GM13977 (cell line): ENCODE measurements around the gene WLS.
"Not testable (repeated sequence)": the region's sequence is repeated elsewhere in the genome, so short reads cannot be mapped to it uniquely, and the experiment has no call there.

Source experiments
- DNase-seq: peaks from one replicate; pipeline ENCODE4 v3.0.0; 2012; ENCODE audit warnings: low spot score
- CTCF ChIP-seq: IDR thresholded peaks from 2 replicates; pipeline ENCODE4 v1.5.1; 2012; ENCODE audit warnings: mild to moderate bottlenecking, control low read depth; ENCODE audit not compliant: insufficient read depth; ENCODE audit errors: extremely low read depth, missing control alignments
- in situ Hi-C: fragments of 300-500 bp; cut with MboI; formaldehyde crosslinking; loops from one replicate; pipeline ENCODE4 v1.12.0; 2022; ENCODE audit warnings: low sequenced_read_pairs, low pct_unique_long_range_greater_than_20kb, mixed read lengths, inconsistent platforms; ENCODE audit not compliant: unreplicated experiment

The WLS gene

DNA sequence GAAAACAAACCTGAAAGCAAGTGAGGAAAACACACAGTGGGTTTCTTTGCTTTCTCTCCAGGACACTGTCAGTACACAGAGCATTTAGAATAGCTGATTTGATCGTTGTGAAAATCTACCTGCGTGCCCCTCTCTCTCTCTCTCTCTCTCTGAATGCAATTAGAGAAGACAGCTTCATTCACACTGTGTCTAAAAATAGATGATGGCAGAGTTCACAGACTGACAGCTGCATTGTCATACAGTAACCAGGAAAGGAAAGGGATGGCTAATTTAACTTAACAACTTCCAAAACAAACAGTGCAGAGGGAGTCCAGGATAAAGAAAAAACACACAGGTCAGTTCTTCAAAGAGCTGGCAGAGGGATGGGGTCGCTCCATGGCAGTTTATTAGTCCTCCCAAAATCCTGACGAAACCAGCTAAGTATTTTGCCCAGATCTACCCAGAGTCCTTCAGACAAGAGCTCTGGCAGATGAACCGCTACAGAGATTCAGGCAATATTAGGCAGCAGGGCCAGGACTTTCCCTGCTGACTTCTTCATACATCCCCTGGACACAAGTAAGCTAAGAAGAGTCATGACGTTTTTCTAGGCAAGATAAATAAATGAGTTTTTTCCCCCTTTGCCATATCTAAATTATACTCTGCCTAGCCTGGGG, 58.9 kb downstream of the WLS start:
- no peak for DNase-seq
- in situ Hi-C loops, result no loop called here
- TF ChIP-seq CTCF, result no peak

GRCh38 chr1:68171795-68172194, 60.5 kb downstream of the WLS start:
- in situ Hi-C loops, result not testable (repeated sequence)

DNA sequence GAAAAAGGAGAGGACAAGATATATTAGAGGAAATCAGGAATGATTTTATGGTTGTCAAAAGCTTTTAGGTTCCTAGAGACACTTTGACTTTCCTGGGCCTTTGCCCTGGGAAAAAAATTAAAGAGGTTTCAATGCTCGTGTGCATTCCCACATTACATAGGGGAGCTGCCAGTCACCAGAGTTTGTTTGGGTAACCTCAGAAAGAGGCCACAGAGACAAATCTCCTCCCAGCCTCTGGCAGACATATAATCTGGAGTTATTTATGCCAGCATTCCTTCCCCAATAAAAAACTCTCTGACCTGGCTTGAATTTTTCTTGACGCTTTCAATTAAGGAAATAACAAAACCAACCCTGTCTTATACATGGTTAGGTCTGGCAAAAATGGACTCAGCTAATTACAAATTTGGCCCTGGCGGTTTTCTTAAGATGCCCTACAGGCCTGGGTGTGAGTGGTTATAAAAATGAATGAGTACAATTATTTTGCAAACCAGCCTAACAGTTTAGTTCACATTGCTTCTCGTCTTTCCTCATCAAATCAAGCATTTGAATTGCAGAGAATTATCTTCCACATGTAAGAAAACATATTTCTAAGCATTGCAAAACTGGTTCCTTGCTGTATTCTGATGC, 63.7 kb downstream of the WLS start:
- no peak for TF ChIP-seq CTCF
- DNase-seq, result no peak
- in situ Hi-C loops, result no loop called here

More at GRCh38 chr1:68171795-68172194, 60.5 kb downstream of the WLS start:
- not testable (repeated sequence) for DNase-seq

DNA sequence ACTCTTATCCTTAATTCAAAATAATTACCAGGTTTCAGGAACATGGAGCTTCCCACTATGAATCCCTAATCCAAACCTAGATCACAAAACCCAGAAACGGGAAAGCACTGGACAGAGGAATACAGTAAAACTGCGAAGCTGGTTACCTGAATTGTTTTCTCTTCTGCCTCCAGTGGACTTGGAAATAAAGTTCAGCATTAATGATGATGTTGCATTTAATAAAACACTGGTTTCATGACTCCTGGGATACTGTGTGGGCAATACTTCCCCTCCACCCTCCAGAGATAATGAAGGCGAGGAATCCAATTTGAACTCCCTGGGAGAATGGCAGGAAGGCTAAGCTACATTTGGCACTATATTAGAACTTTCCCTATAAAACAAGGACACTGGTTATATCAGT, 65.1 kb downstream of the WLS start:
- DNase-seq, result no peak
- TF ChIP-seq CTCF, result no peak
- in situ Hi-C loops, result no loop called here

DNA sequence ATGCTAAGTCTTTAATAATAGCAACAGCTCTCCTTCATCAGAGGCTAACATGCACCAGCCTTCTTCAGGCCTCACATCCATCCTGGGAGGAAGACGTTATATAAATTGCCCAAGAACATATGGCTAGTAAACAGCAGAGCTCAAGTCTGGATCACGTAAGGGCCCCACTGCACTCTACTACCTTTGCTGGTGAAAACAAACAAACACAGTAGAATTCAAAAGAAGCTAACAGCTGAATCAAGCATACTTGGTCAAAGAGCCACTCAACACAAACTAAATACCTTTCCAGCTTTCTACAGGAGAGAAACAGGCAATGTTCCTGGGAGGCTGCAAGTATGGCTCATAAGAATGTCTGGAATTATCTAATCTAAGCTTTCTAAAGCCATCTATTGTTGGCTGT, 66.0 kb downstream of the WLS start:
- no peak for DNase-seq
- no peak for TF ChIP-seq CTCF
- in situ Hi-C loops, result no loop called here

GRCh38 chr1:68165665-68166064, 66.7 kb downstream of the WLS start:
- in situ Hi-C loops, result no loop called here
- TF ChIP-seq CTCF, result no peak
- no peak for DNase-seq

GRCh38 chr1:68164918-68165317, 67.4 kb downstream of the WLS start:
- no peak for TF ChIP-seq CTCF
- DNase-seq, result no peak
- in situ Hi-C loops, result no loop called here
